Dermis microvascular lymphatic vessel endothelial cell (primary cell): ENCODE measurements around the gene KRTAP10-6. TPM values are rescaled to one million over a fixed set of nuclear protein-coding genes. Genes with fewer than 3 reads are reported as not detected.
"Not testable (repeated sequence)": the region's sequence is repeated elsewhere in the genome, so short reads cannot be mapped to it uniquely, and the experiment has no call there.

Source experiments
- DNase-seq, 2 donors: peaks; one replicate each; pipeline versions ENCODE4 v3.0.0 to v3.0.0-alpha.2; 2010; ENCODE audit warnings: low read depth in 2 of 2
- total RNA-seq: library from RNA; depleted of rRNA; stranded (reverse); fragments of >200 nt; gene quantifications from 2 replicates; pipeline ENCODE4 v1.2.1, GENCODE V29; 2014

KRTAP10-6 gene
- total RNA-seq, 1 donor from 2014 or later: not detected

DNA sequence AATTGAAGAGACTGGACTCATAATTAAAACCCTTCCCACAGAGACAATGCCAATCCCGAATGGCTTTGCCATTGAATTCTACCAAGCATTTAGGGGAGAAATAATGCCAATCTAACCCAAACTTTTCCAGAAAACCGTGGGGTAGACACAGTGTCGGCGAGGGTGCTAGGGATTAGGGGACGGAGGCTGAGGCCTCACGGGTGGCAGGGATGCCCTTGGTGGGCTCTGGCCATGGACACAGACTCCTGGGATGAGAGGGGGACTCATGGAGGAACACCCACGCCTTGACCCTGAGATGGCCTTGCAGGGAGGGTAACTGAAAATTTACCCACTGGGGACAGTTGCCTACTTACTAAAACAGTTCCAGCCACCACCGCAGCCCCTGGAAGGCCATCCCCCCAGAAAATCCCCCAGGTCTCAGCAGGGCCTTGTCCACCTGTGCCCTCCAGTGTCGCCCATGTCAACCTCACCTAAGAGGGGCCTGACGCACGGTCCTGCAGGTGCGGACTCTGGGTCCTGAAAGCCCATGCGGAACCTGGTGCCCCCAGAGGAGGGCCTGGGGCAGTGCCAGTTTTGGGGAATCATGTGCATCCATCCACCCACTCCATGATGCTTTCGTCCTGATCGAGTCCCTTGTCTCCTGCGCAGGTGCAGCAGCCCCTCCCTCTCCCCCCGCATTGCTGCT, 13.8 kb downstream of the KRTAP10-6 start:
- DNase-seq: no peak

DNA sequence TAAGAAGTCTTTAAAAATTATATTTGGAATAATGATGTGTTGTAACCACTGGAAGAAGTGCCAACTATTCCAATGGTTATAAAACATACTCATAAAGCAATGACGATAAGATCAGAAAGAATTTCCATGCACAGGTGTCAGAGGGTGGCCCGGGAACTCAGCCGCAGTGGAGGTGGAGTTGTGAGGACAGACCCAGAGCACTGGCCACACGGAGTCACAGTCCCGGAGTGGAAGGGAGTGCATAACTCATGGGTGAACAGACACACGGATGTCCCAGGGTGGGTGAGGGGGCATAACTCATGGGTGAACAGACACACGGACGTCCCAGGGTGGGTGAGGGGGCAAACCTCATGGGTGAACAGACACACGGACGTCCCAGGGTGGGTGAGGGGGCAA, 16.3 kb downstream of the KRTAP10-6 start:
- DNase-seq: no peak

DNA sequence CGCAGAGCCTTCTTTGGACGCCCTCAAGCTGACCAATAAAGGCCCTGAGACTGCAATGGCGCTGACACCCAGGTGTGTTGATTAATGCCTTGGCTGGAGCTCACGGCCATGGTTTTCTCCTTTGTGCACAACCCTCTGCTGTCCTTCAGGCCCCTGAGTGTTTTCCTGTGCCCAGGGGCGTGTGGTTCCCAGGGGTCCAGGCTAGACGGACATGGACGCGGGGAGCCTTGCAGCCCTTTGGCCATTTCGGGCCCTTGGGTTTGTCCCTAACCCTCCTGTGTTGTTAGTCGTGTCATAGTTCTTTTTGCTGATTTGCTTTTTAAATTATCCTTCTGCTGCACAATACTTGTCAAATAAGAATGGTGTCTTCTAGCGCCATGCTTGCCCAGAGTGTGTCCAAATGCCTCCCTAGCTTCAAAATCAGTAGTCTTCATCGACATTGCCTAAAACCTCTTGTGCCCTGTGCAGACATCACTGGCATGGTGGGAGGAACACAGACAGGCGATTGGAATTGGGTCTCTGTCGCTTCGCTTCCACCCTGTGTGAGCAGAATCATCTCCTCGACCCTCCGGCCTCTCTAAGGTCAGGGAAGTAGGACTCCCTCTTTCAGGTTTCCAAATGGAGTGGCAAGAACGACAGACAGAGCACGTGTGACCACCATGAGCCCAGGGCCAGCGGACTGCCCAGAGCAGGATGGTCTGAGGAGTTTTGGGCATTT, 16.8 kb downstream of the KRTAP10-6 start:
- no peak for DNase-seq

DNA sequence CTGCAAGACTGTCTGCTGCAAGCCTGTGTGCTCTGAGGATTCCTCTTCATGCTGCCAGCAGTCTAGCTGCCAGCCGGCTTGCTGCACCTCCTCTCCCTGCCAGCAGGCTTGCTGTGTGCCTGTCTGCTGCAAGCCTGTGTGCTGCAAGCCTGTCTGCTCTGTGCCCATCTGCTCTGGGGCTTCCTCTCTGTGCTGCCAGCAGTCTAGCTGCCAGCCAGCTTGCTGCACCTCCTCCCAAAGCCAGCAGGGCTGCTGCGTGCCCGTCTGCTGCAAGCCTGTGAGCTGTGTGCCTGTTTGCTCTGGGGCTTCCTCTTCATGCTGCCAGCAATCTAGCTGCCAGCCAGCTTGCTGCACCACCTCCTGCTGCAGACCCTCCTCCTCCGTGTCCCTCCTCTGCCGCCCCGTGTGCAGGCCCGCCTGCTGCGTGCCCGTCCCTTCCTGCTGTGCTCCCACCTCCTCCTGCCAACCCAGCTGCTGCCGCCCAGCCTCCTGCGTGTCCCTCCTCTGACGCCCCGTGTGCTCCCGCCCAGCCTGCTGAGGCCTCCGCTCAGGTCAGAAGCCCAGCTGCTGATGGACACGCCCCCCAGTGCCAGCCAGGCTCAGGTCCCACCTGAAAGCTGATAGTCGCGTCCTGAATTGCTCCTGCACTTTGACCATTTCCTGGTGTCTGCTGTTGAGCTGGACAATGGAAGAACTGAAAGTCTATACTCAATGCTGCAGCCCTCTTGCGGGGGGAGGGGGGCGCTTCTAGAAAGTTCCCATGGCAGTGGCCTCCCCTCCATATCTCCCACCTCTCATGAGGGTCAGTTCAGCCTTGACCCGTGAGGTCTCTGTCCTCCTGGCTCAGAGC, 17.6 kb downstream of the KRTAP10-6 start:
- no peak for DNase-seq

DNA sequence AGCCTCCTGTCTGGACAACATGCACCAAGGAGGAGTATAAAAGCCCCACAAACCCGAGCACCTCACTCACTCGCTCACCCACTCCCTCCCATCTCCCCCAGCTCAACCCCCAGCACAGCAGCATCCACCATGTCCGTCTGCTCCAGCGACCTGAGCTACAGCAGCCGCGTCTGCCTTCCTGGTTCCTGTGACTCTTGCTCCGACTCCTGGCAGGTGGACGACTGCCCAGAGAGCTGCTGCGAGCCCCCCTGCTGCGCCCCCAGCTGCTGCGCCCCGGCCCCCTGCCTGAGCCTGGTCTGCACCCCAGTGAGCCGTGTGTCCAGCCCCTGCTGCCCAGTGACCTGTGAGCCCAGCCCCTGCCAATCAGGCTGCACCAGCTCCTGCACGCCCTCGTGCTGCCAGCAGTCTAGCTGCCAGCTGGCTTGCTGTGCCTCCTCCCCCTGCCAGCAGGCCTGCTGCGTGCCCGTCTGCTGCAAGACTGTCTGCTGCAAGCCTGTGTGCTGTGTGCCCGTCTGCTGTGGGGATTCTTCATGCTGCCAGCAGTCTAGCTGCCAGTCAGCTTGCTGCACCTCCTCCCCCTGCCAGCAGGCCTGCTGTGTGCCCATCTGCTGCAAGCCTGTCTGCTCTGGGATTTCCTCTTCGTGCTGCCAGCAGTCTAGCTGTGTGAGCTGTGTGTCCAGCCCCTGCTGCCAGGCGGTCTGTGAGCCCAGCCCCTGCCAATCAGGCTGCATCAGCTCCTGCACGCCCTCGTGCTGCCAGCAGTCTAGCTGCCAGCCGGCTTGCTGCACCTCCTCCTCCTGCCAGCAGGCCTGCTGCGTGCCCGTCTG, 18.5 kb downstream of the KRTAP10-6 start, which contains the start of gene KRTAP10-4:
TSS of gene KRTAP10-4 (plus strand) at position 100 of the 827 bp plus-strand sequence. CDS start at position 130, 30 bp downstream.
- not testable (repeated sequence) for DNase-seq

DNA sequence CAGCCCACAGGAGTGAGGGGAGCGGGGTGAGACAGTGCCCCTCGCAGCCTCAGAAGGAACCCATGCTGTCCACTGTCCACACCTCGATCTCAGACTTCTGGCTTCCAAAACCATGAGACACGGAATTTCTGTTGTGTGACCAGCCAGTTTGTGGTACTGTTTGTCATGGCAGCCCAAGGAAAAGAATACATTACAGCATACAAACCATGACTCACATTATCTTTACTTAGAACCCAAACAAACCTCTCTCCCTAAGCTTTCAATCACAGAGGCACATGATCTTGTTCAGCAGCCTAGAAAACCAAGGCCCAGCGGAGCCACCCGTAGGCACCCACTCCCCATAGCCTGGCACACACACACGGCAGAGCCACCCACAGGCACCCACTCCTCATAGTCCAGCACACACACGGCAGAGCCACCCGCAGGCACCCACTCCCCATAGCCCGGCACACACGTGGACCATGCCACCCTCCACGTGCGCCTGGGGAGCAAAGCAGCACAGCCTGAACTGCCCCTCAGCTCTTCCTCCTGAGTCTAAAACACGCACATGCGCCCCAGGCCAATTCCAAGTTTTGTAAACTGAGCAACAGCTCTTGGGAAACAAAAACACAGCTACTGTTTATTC, 19.2 kb downstream of the KRTAP10-6 start:
- no peak for DNase-seq

DNA sequence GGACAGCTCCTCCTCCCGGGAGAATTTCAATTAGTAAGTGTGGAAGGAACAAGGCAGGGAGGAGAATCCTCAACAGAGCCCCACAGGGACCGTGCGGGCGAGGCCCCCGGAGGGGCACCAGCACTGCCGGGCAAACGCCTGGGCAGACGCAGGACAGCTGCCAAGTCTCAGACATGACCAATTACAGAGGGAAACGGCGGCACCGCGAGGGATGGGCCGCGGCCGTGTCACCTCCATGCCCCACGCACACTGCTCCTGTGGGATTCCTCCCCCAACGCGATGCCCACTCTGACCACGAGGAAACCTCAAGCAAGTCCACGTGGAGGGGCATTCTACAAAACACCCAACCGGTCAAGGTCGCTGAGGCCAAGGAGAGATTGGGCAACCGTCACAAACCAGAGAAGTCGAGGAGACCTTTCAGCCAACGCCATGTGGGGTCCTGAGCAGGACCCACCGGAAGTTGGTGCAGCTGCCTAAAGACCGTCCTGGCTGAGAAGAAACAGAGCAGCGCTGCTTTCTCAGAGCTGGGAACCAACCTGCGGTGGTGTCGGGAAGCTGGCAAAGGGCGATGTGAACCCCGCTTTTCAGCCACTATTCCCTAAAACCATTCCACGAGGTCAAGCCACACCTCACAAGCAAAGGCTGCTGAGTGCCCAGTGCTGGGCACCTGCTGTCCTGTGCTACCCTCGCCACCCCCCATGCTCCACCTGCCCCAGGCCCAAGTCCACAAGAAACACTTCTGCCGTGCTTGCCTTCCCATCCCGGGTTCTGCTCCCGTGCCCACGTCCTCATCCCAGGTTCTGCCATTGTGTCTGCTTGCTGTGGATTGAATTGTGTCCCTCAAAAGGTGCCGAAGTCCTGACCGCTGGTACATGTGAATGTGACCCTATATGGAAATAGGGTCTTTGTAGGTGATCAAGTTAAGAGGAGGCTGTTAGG, 20.2 kb downstream of the KRTAP10-6 start:
- no peak for DNase-seq

DNA sequence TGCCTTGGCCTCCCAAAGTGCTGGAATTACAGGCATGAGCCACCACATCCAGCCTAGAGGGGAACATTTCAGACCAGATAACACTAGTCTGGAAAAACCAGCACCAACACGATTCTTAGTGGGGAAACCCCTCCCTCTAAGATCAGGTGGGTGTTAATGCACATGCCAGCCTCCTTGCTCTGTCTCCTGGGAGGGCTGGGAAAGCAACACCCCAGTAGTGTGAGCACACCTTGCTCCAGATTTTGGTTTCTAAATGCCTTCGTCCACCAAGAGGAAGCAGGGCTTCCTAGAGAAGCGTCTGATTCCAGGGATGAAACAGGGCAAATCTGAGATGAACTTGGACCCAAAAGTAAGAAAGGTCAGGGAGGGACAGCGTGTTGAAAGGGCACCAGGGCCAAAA, 21.0 kb downstream of the KRTAP10-6 start:
- no peak for DNase-seq

DNA sequence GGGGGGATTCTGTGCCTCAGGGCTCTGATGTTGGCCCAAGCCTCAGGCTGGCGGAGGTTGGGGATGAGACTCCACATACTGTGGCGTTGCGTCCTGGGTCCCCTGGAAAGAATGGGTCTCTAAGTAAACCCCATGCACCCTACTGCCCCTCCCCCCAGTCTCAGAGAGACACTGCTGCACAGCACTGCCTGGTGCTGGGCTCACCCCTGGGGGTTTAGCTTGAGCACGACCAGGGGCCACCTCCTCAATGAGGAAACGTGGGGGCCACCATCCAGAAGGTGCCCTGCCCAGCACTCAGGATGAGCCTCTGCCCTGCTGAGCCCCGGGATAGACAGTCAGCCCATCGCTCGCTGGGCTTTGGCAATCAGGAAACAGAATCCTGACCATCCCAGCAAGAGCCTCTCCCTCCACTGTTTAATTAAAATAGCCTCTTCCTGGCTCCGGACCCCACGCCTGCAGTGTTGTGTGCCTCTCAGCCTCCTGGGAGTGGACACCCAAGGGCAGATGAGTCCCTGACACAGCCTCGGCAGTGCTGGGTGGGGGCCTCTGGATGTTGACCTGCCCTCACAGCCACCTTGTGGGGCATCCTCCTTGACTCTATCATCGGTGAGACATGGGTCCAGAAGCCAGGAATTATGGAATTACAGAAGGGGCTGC, 22.3 kb downstream of the KRTAP10-6 start:
- DNase-seq: no peak

DNA sequence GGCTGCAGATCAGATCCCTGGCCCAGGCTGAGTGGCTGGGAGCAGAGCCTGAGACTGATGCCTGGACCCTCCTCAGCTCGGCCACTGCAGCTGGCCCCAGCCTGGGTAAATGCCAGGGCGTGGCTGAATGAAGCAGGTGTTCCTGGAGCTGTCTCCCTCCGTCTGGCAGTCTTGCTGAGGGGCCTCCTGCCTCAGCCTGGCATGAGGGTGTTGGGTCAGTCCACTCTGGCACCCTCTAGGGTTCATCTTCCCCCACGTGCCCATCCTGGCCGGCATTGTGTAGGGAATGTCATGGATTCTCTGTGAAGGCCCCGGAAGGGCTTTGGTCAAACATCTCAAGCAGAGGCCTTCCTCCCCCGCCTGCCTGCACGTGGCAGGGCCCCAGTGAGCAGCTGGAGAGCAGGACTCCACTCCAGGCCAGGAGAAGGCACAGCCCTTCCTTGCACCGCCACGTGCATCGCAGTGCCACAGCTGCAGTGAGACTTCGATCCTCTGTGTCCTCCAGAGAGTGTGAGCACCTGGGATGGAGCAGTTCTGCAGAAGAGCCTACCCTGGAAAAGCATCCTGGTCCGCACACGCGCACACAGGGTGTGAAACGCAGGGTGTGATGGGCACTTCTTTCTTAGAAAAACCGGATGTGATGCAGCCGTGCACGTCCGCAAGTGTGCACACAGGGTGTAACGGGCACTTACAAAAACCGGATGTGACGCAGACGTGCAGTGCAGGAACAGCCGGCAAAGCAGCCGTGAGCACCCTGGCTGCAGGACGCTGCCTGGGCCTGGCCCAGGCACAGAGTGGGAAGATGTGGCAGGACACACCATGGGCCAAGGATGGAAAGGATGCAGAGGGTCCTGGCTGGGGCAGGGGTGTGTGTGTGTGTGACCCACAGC, 23.4 kb downstream of the KRTAP10-6 start:
- DNase-seq: no peak

DNA sequence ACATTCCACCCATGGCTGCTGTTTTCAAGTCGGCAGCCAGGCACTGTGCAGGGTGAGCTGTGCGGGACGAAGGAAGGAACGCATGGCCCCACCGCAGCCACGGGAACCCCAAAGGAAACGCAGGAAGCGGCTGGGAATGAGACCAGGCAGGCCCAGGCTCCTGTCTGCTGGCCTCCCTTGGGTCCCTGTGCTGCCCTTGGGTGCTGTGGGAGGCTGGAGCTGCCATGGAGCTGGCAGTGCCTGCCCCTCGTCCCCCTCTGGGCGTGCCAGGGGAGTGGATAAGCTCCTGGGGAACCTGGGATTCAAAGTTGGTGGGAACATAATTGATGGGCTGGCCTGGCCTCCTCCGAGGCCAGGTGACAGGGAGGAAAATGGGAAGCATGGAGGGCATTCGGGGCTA, 24.0 kb downstream of the KRTAP10-6 start:
- no peak for DNase-seq

DNA sequence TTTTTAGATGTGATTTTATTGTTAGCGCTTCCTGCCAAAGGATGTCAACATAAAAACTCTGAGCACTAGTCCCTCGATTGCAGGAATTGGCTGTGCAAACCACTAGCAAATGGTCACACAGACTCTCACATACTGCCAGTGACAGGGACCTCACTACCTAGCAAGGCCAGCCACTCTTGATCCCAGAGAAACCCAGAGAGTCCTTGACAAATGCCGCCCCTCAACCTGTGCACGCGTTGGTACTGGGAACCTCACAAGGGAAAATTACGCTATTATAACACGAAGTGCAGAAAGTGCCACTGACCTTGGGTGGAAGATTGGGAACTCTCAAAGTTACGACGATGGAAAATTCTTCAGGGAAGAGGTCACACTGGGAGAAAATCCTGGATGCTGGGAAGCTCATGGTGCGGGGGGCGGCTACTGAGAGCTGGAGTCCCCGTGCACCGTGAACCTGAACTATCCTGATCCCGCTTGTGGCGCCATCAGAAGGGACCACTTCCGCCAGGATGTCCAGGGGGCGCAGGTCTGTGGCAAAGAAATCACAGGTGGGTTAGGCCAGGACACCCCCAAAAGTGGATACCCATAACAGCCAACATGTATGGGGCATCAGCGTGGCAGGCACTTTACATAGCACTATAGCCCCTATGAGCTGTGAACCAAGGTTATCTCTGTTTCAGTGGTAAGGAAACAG, 24.7 kb downstream of the KRTAP10-6 start:
- no peak for DNase-seq

DNA sequence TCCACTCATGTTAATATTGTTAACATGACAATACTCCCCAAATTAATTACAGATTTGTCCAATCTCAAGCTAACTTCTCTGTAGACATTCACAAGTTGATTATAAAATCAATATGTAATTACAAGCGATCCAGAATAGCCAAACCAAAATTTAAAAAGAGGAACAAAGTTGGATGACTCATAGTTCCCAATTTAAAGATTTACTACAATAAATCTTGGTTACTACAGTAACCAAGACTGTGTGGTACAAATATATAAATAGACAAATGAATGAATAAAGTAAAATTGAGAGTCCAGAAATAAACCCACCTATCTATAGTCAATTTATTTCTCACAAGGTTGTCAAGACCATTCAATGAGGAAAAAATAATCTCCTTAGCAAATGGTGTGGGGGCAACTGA, 25.9 kb downstream of the KRTAP10-6 start:
- no peak for DNase-seq

DNA sequence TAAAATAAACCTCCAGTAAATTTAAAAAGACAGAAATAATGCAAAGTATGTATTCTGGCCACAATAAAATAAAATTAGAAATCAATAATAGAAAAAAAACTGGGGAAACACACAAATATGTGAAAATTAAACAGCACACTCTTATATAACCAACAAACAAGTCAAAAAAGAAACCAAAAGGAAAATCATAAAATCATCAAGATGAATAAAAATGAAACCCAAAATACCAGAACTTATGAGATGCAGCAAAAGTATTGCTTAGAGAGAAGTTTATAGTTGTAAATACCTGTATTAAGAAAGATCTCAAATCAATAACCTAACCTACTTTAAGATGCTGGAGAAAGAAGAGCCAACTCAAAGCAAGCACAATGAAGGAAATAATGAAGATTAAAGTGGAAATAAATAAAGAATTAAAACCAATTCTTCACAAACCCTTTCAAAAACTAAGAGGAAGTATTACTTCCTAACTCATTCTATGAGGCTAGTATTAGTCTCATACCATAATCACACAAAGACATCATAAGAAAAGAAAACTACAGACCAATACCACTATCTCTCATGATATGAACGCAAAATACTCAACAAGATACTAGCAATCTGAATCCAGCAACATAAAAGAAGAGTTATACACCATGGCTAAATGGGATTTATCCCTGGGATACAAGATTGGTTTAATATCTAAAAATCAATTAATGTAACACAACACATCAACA, 27.3 kb downstream of the KRTAP10-6 start:
- no peak for DNase-seq

DNA sequence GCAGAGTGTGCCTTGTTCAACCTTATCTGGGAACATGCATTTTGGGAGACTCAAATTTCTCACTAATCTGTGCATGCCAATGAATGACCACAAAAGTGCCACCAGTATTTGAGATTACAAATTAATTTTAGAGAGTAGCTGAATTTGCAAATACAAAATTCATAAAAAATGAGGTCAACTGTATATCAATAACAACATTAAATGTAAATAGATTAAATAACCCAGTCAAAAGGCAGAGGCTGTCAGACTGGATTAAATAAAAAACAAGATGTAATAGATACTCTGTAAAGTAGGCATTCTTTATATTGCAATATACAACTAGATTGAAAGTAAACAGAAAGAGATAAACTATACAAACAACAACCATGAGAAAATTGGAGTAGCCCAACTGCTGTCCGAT, 28.2 kb downstream of the KRTAP10-6 start:
- no peak for DNase-seq

DNA sequence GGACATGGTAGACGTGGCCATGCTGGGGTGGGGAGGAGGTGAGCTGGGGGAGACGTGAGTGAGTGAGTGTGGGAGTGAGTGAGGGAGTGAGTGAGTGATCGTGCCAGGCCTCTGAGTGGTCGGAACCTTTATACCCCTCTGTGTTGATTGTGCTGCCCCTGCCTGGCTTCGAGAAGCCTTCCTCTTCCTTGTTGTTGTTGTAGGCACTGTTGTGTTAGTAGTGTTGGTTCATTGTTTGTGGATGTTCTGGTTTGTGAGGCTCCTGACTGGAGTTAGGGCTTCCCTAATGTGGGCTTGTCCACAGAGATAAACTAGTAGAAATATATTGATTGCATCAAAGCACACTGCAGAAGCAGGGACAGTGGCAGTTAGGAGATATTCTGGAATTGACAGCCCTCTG, 33.6 kb downstream of the KRTAP10-6 start, which contains the start of gene KRTAP10-3:
TSS of gene KRTAP10-3 (minus strand) at position 101 of the 400 bp plus-strand sequence. CDS start at position 21, 80 bp downstream.
- no peak for DNase-seq

DNA sequence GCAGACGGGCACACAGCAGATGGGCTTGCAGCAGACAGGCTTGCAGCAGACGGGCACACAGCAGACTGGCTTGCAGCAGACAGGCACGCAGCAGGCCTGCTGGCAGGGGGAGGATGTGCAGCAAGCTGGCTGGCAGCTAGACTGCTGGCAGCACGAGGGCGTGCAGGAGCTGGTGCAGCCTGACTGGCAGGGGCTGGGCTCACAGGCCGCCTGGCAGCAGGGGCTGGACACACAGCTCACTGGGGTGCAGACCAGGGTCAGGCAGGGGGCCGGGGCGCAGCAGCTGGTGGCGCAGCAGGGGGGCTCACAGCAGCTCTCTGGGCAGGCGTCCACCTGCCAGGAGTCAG, 34.0 kb downstream of the KRTAP10-6 start:
- DNase-seq: not testable (repeated sequence)
